NB4 (cell line): Measurements from ENCODE around the gene AP2B1.

ENCODE experiments used
- POLR2A ChIP-seq: IDR thresholded peaks from 2 replicates; pipeline ENCODE4 v1.6.1; 2011; ENCODE audit warnings: mild to moderate bottlenecking; ENCODE audit not compliant: insufficient read length; ENCODE audit errors: extremely low read depth
- TF ChIP-seq, protein P1 (sequence below): IDR thresholded peaks from one replicate; pipeline ENCODE4 v1.5.1; 2012; ENCODE audit warnings: low read depth, low read length
- TF ChIP-seq, protein P2 (sequence below): IDR thresholded peaks from 2 replicates; pipeline ENCODE4 v1.6.1; 2011; ENCODE audit warnings: low read depth, low read length

GRCh38 chr17:35617505-35617904 is 30.4 kb downstream of the AP2B1 start:
- no peak for TF ChIP-seq POLR2A
- TF ChIP-seq, protein P1, sequence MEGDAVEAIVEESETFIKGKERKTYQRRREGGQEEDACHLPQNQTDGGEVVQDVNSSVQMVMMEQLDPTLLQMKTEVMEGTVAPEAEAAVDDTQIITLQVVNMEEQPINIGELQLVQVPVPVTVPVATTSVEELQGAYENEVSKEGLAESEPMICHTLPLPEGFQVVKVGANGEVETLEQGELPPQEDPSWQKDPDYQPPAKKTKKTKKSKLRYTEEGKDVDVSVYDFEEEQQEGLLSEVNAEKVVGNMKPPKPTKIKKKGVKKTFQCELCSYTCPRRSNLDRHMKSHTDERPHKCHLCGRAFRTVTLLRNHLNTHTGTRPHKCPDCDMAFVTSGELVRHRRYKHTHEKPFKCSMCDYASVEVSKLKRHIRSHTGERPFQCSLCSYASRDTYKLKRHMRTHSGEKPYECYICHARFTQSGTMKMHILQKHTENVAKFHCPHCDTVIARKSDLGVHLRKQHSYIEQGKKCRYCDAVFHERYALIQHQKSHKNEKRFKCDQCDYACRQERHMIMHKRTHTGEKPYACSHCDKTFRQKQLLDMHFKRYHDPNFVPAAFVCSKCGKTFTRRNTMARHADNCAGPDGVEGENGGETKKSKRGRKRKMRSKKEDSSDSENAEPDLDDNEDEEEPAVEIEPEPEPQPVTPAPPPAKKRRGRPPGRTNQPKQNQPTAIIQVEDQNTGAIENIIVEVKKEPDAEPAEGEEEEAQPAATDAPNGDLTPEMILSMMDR = no peak
- TF ChIP-seq, protein P2, sequence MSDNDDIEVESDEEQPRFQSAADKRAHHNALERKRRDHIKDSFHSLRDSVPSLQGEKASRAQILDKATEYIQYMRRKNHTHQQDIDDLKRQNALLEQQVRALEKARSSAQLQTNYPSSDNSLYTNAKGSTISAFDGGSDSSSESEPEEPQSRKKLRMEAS = no peak
